H9 (cell line): ENCODE data around the gene PIK3C2A. TPM values are rescaled to one million over a fixed set of nuclear protein-coding genes. Genes with fewer than 3 reads are reported as not detected.

Experiments used
- DNase-seq: peaks from one replicate; pipeline ENCODE4 v3.0.0-alpha.2; 2017
- H2AFZ ChIP-seq: one replicate; pipeline ENCODE4 v1.6.1; 2013; ENCODE audit warnings: mild to moderate bottlenecking, low read length, control low read depth, moderate library complexity
- H2AK5ac ChIP-seq: 2 replicates; pipeline ENCODE4 v1.6.1; 2013; ENCODE audit warnings: low read length, control low read depth, mixed read lengths; ENCODE audit not compliant: insufficient read length
- H2BK120ac ChIP-seq: one replicate; pipeline ENCODE4 v1.6.1; 2013; ENCODE audit warnings: low read depth, mild to moderate bottlenecking, low read length, control low read depth, inconsistent platforms; ENCODE audit not compliant: poor library complexity, severe bottlenecking
- H2BK12ac ChIP-seq: 2 replicates; pipeline ENCODE4 v1.6.1; 2013; ENCODE audit warnings: low read length, control low read depth, mixed read lengths, low read depth; ENCODE audit not compliant: insufficient read length
- H2BK15ac ChIP-seq: 2 replicates; pipeline ENCODE4 v1.6.1; 2013; ENCODE audit warnings: low read depth, low read length, control low read depth
- H2BK20ac ChIP-seq: one replicate; pipeline ENCODE4 v1.6.1; 2013; ENCODE audit warnings: low read depth, mild to moderate bottlenecking, low read length, control low read depth, inconsistent platforms; ENCODE audit not compliant: poor library complexity, severe bottlenecking
- H2BK5ac ChIP-seq: 2 replicates; pipeline ENCODE4 v1.6.1; 2013; ENCODE audit warnings: low read length, control low read depth, mixed read lengths; ENCODE audit not compliant: insufficient read length
- H3K14ac ChIP-seq: 2 replicates; pipeline ENCODE4 v1.6.1; 2013; ENCODE audit warnings: low read length, control low read depth; ENCODE audit not compliant: insufficient read depth
- H3K18ac ChIP-seq: 2 replicates; pipeline ENCODE4 v1.6.1; 2013; ENCODE audit warnings: low read depth, mild to moderate bottlenecking, mixed read lengths, low read length, control low read depth; ENCODE audit not compliant: insufficient read length
- H3K23ac ChIP-seq: 2 replicates; pipeline ENCODE4 v1.6.1; 2013; ENCODE audit warnings: low read length, control low read depth, mixed read lengths, low read depth; ENCODE audit not compliant: insufficient read length
- H3K23me2 ChIP-seq: 2 replicates; pipeline ENCODE4 v1.6.1; 2013; ENCODE audit warnings: low read depth, mild to moderate bottlenecking, mixed read lengths, low read length, control low read depth; ENCODE audit not compliant: insufficient read length, poor library complexity, severe bottlenecking
- H3K27ac ChIP-seq: 2 replicates; pipeline ENCODE4 v1.5.1; 2013; ENCODE audit warnings: low read length, control low read depth, mixed read lengths, low read depth; ENCODE audit not compliant: insufficient read length
- H3K27me3 ChIP-seq: 2 replicates; pipeline ENCODE4 v1.6.1; 2013; ENCODE audit warnings: low read length, control low read depth, inconsistent platforms; ENCODE audit not compliant: insufficient read depth
- H3K4ac ChIP-seq: 2 replicates; pipeline ENCODE4 v1.6.1; 2013; ENCODE audit warnings: low read depth, mild to moderate bottlenecking, control low read depth, inconsistent platforms, low read length, moderate library complexity
- H3K4me1 ChIP-seq: 2 replicates; pipeline ENCODE4 v1.6.1; 2013; ENCODE audit warnings: low read length, control low read depth, inconsistent platforms; ENCODE audit not compliant: insufficient read depth
- H3K4me2 ChIP-seq: 2 replicates; pipeline ENCODE4 v1.6.1; 2013; ENCODE audit warnings: low read length, control low read depth, mixed read lengths; ENCODE audit not compliant: insufficient read length, insufficient read depth
- H3K56ac ChIP-seq: 2 replicates; pipeline ENCODE4 v1.6.1; 2013; ENCODE audit warnings: low read depth, mild to moderate bottlenecking, mixed read lengths, low read length, control low read depth; ENCODE audit not compliant: insufficient read length
- H3K79me1 ChIP-seq: 2 replicates; pipeline ENCODE4 v1.6.1; 2013; ENCODE audit warnings: low read depth, mild to moderate bottlenecking, moderate library complexity, low read length, control low read depth, inconsistent platforms; ENCODE audit not compliant: insufficient read depth, poor library complexity, severe bottlenecking
- H3K79me2 ChIP-seq: 2 replicates; pipeline ENCODE4 v1.6.1; 2013; ENCODE audit warnings: low read length, control low read depth, inconsistent platforms; ENCODE audit not compliant: insufficient read depth
- H3K9ac ChIP-seq: 2 replicates; pipeline ENCODE4 v1.6.1; 2013; ENCODE audit warnings: low read length, control low read depth, mixed read lengths; ENCODE audit not compliant: insufficient read length; ENCODE audit errors: extremely low read depth
- H3K9me3 ChIP-seq: one replicate; pipeline ENCODE4 v1.6.1; 2013; ENCODE audit warnings: low read depth, low read length, inconsistent platforms; ENCODE audit not compliant: control insufficient read depth
- H3T11ph ChIP-seq: one replicate; pipeline ENCODE4 v1.6.1; 2013; ENCODE audit warnings: mild to moderate bottlenecking, low read length, control low read depth, inconsistent platforms
- H4K20me1 ChIP-seq: one replicate; pipeline ENCODE4 v1.6.1; 2013; ENCODE audit not compliant: control insufficient read depth, insufficient read length, insufficient read depth
- H4K5ac ChIP-seq: 2 replicates; pipeline ENCODE4 v1.6.1; 2013; ENCODE audit warnings: low read depth, mild to moderate bottlenecking, mixed read lengths, low read length, control low read depth; ENCODE audit not compliant: insufficient read length
- H4K8ac ChIP-seq: replicated peaks from 2 replicates; pipeline ENCODE4 v1.6.1; 2013; ENCODE audit warnings: low read length, control low read depth, mixed read lengths, low read depth; ENCODE audit not compliant: insufficient read length
- H4K91ac ChIP-seq: 2 replicates; pipeline ENCODE4 v1.6.1; 2013; ENCODE audit warnings: low read depth, mild to moderate bottlenecking, moderate library complexity, mixed read lengths, low read length, control low read depth; ENCODE audit not compliant: insufficient read length
- H3K27ac Mint-ChIP-seq, 3 experiments: 2 replicates in 2 of 3; 3 replicates in 1 of 3; pipeline ENCODE4 v1.8.0; 2020 to 2021; ENCODE audit warnings: mixed read lengths in 3 of 3, mild to moderate bottlenecking in 1 of 3, moderate library complexity in 1 of 3
- H3K27me3 Mint-ChIP-seq: 2 replicates; pipeline ENCODE4 v1.8.0; 2021; ENCODE audit warnings: low read depth, mild to moderate bottlenecking, moderate library complexity, mixed read lengths
- H3K36me3 Mint-ChIP-seq, 3 experiments: 2 replicates in 2 of 3; 3 replicates in 1 of 3; pipeline ENCODE4 v1.8.0; 2020 to 2021; ENCODE audit warnings: low read depth in 3 of 3, mixed read lengths in 3 of 3; ENCODE audit not compliant: insufficient read depth in 1 of 3
- H3K4me1 Mint-ChIP-seq, 2 experiments: 2 replicates each; pipeline ENCODE4 v1.8.0; 2020; ENCODE audit warnings: mixed read lengths in 2 of 2
- H3K4me3 Mint-ChIP-seq, 2 experiments: 2 replicates in 1 of 2; 3 replicates in 1 of 2; pipeline ENCODE4 v1.8.0; 2020 to 2021; ENCODE audit warnings: mild to moderate bottlenecking in 2 of 2, mixed read lengths in 2 of 2, moderate library complexity in 1 of 2
- H3K9me3 Mint-ChIP-seq, 2 experiments: 2 replicates in 1 of 2; 3 replicates in 1 of 2; pipeline ENCODE4 v1.8.0; 2020; ENCODE audit warnings: mild to moderate bottlenecking in 2 of 2, mixed read lengths in 2 of 2, moderate library complexity in 1 of 2
- CTCF ChIP-seq: fragments of 200-600 bp; sonication (generic); conservative IDR thresholded peaks from 3 replicates; pipeline ENCODE4 v1.8.0; 2021; ENCODE audit warnings: antibody characterized with exemption, mild to moderate bottlenecking
- WGBS: extraction: QIAGEN DNeasy Blood & Tissue Kit; methylation state at CpG from one replicate; pipeline ENCODE4 v1.1.7; 2013; ENCODE audit warnings: missing lambda C conversion rate, low lambda C conversion rate, mixed read lengths; ENCODE audit not compliant: insufficient read length; ENCODE audit errors: extremely low coverage; 5-methylcytosine and 5-hydroxymethylcytosine counted together
- total RNA-seq: library from RNA; stranded (reverse); gene quantifications from 2 replicates; pipeline ENCODE4 v1.2.1, GENCODE V29; 2021

PIK3C2A gene
- total RNA-seq, 1 experiment from 2014 or later, result 82.6 TPM

- H2AFZ ChIP-seq, result no peak overlapping the region
- H3K27ac Mint-ChIP-seq, result no peak overlapping the region
- H3K18ac ChIP-seq, result no peak overlapping the region
- H3K14ac ChIP-seq, result no peak overlapping the region
- H3K4me3 Mint-ChIP-seq, result no peak overlapping the region
- H3K79me1 ChIP-seq, result no peaks in the 10 kb centered on the region
- no peak overlapping the region for H3K23ac ChIP-seq
- H4K8ac ChIP-seq, result no peak overlapping the region
- H2BK20ac ChIP-seq, result no peak overlapping the region
- no peaks in the 10 kb centered on the region for H3K27me3 ChIP-seq
- no peak overlapping the region for H4K5ac ChIP-seq
- H2BK15ac ChIP-seq, result no peak overlapping the region
- no peak overlapping the region for H3K9ac ChIP-seq
- H3K4me1 ChIP-seq, result no peaks in the 10 kb centered on the region
- no peak overlapping the region for H3K56ac ChIP-seq
- H3K27ac ChIP-seq, result no peak overlapping the region
- peaks cover 3 to 13% (median 9%) of the 10 kb centered on the region in 3 experiments for H3K36me3 Mint-ChIP-seq
- H3K23me2 ChIP-seq, result no peaks in the 10 kb centered on the region
- no peak overlapping the region for H2BK5ac ChIP-seq
- no peaks in the 10 kb centered on the region for H4K20me1 ChIP-seq
- no peak overlapping the region for H4K91ac ChIP-seq
- TF ChIP-seq CTCF, result no peak
- H3T11ph ChIP-seq, result no peak overlapping the region
- no CpG with 5 or more reads among the region's 2 CpGs for WGBS
- peaks cover 3 to 6% of the 10 kb centered on the region in 2 experiments; a peak in 3 of 5 replicates for H3K9me3 Mint-ChIP-seq
- no peaks in the 10 kb centered on the region for H3K9me3 ChIP-seq
- no peak overlapping the region for H2BK12ac ChIP-seq
- H2BK120ac ChIP-seq, result no peak overlapping the region
- H3K4ac ChIP-seq, result no peak overlapping the region
- H2AK5ac ChIP-seq, result no peak overlapping the region
- DNase-seq, result no peak
- H3K79me2 ChIP-seq, result no peaks in the 10 kb centered on the region
- H3K27me3 Mint-ChIP-seq, result no peaks in the 10 kb centered on the region
- H3K4me2 ChIP-seq, result no peak overlapping the region
- H3K4me1 Mint-ChIP-seq, result peaks cover 0 to 5% of the 10 kb centered on the region in 2 experiments; a peak in 2 of 4 replicates
Observed at GRCh38 chr11:17219016-17219415, 11.2 kb upstream of the PIK3C2A start.
